ENCODE measurements around the gene GABRR3.

The GABRR3 gene

DNA sequence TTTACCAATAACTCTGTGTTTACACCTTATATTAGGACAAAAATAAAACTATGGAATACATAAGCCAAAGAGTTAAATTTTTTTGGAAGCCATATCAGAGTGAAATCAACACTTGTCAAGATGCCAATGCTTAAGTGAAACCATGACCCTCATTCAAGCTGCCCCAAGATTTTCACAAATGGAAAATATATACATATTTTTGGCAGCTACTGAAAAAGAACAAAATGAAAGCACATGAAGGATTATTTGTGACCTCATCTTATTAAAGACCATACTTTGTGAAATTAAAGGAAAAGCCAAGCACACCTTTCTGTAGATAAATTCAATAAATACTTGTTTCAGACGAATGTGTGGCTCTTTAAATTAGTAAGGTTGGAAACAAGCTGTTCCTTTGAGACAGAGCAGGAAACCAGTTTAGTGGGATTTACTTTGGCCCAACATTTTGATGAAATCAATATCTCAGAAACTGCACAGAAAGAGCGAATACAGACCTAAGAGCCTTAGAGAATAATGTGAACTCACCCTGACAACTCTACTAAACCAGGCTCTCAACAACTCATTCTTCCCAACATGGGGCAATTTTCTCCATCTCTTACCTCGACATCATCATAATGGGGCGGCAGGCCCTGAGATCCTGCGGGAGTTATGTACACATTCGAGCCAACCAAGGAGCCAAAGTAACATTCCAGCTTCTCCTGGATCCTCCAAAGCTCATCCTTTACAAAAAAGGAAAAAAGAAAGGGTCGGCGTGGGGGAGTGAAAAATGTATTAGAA is 73.9 kb downstream of the GABRR3 start:
- Histone ChIP-seq H3K36me3 (ENCODE audit: insufficient read depth, low read length) (peaks cover 71% of the 10 kb centered on the region), H3K4me2 (ENCODE audit: low read length) (no peak overlapping the region), H4K20me1 (ENCODE audit: insufficient read depth, low read length) (no peaks in the 10 kb centered on the region), H3K79me2 (ENCODE audit: insufficient read depth, low read length) (0 out of 2 replicates have a peak, but pooled peaks cover 17% of the 10 kb centered on the region), H3K27me3 (ENCODE audit: insufficient read depth, low read length) (no peaks in the 10 kb centered on the region), H2AFZ (ENCODE audit: low read length) (no peak overlapping the region), H3K4me1 (ENCODE audit: insufficient read depth, low read length, severe bottlenecking) (no peaks in the 10 kb centered on the region), H3K9me2 (ENCODE audit: low read depth, low read length) (no peaks in the 10 kb centered on the region), H3K27ac (ENCODE audit: low read depth, low read length, poor library complexity, severe bottlenecking) (no peak overlapping the region), H3K9me3 (ENCODE audit: low read length) (no peaks in the 10 kb centered on the region), H3F3A (ENCODE audit: insufficient read depth, low read length) (no peaks in the 10 kb centered on the region), H3K4me3 (ENCODE audit: low read depth, low read length, poor library complexity, severe bottlenecking) (no peak overlapping the region), H3K9ac (ENCODE audit: low read length) (no peak overlapping the region)
- TF ChIP-seq, protein P1, sequence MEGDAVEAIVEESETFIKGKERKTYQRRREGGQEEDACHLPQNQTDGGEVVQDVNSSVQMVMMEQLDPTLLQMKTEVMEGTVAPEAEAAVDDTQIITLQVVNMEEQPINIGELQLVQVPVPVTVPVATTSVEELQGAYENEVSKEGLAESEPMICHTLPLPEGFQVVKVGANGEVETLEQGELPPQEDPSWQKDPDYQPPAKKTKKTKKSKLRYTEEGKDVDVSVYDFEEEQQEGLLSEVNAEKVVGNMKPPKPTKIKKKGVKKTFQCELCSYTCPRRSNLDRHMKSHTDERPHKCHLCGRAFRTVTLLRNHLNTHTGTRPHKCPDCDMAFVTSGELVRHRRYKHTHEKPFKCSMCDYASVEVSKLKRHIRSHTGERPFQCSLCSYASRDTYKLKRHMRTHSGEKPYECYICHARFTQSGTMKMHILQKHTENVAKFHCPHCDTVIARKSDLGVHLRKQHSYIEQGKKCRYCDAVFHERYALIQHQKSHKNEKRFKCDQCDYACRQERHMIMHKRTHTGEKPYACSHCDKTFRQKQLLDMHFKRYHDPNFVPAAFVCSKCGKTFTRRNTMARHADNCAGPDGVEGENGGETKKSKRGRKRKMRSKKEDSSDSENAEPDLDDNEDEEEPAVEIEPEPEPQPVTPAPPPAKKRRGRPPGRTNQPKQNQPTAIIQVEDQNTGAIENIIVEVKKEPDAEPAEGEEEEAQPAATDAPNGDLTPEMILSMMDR (IDR thresholded peaks at IDR 0.05; ENCODE audit: low read length), result no peak
- no peak for TF ChIP-seq EZH2 (IDR thresholded peaks at IDR 0.05; ENCODE audit: borderline replicate concordance, low read length)

DNA sequence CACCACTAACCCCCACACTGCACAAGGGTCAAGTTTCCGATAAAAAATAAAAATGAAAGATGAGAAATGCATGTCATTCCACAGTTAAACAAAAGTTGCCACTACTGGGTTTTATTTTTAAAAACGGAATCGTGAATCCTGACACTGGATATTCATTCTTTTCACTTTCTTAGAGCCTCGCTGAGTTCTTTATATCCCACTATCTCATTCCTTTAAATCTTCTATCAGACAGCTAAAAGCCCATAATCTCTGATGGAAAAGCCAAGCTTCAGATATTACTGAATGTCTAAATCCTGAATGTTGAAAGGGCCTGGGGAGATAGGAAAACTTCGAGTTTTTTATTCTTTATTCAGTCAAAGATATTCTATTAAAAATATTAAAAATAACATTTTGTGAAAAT is 74.6 kb downstream of the GABRR3 start:
- no peak overlapping the region for H3K4me2 ChIP-seq (ENCODE audit: low read length)
- H4K20me1 ChIP-seq (ENCODE audit: insufficient read depth, low read length), result no peaks in the 10 kb centered on the region
- H3K4me1 ChIP-seq (ENCODE audit: insufficient read depth, low read length, severe bottlenecking), result no peaks in the 10 kb centered on the region
- no peaks in the 10 kb centered on the region for H3F3A ChIP-seq (ENCODE audit: insufficient read depth, low read length)
- 0 out of 2 replicates have a peak, but pooled peaks cover 17% of the 10 kb centered on the region for H3K79me2 ChIP-seq (ENCODE audit: insufficient read depth, low read length)
- no peak for TF ChIP-seq EZH2 (IDR thresholded peaks at IDR 0.05; ENCODE audit: borderline replicate concordance, low read length)
- TF ChIP-seq, protein P1 (IDR thresholded peaks at IDR 0.05; ENCODE audit: low read length), result no peak
- H3K27me3 ChIP-seq (ENCODE audit: insufficient read depth, low read length), result no peaks in the 10 kb centered on the region
- no peak overlapping the region for H3K27ac ChIP-seq (ENCODE audit: low read depth, low read length, poor library complexity, severe bottlenecking)
- no peaks in the 10 kb centered on the region for H3K9me2 ChIP-seq (ENCODE audit: low read depth, low read length)
- no peaks in the 10 kb centered on the region for H3K9me3 ChIP-seq (ENCODE audit: low read length)
- H2AFZ ChIP-seq (ENCODE audit: low read length), result no peak overlapping the region
- H3K4me3 ChIP-seq (ENCODE audit: low read depth, low read length, poor library complexity, severe bottlenecking), result no peak overlapping the region
- H3K9ac ChIP-seq (ENCODE audit: low read length), result no peak overlapping the region
- H3K36me3 ChIP-seq (ENCODE audit: insufficient read depth, low read length), result peaks cover 64% of the 10 kb centered on the region

DNA sequence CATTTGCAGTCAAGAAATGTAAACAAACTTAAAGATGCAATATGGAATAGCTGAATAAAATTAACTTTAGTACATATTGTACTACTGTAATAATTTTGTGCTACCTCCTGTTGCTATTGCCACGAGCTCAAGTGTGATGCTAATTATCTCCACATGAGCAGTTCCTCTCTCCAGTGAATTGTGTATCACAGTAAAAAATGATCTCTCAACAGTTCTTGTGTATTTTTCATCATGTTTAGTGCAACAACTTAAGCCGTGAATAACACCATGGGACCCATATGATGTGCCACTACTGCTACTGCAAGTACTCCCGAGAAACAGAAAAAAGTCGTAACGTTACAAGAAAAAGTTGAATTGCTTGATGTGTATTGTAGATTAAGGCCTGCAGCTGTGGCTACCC is 75.2 kb downstream of the GABRR3 start:
- no peaks in the 10 kb centered on the region for H4K20me1 ChIP-seq (ENCODE audit: insufficient read depth, low read length)
- TF ChIP-seq, protein P1 (IDR thresholded peaks at IDR 0.05; ENCODE audit: low read length), result no peak
- TF ChIP-seq EZH2 (IDR thresholded peaks at IDR 0.05; ENCODE audit: borderline replicate concordance, low read length), result no peak
- no peak overlapping the region for H3K27ac ChIP-seq (ENCODE audit: low read depth, low read length, poor library complexity, severe bottlenecking)
- no peak overlapping the region for H2AFZ ChIP-seq (ENCODE audit: low read length)
- peaks cover 64% of the 10 kb centered on the region for H3K36me3 ChIP-seq (ENCODE audit: insufficient read depth, low read length)
- H3K27me3 ChIP-seq (ENCODE audit: insufficient read depth, low read length), result no peaks in the 10 kb centered on the region
- H3K9me3 ChIP-seq (ENCODE audit: low read length), result no peaks in the 10 kb centered on the region
- H3F3A ChIP-seq (ENCODE audit: insufficient read depth, low read length), result no peaks in the 10 kb centered on the region
- H3K4me2 ChIP-seq (ENCODE audit: low read length), result no peak overlapping the region
- H3K9ac ChIP-seq (ENCODE audit: low read length), result no peak overlapping the region
- no peak overlapping the region for H3K4me3 ChIP-seq (ENCODE audit: low read depth, low read length, poor library complexity, severe bottlenecking)
- H3K79me2 ChIP-seq (ENCODE audit: insufficient read depth, low read length), result 0 out of 2 replicates have a peak, but pooled peaks cover 17% of the 10 kb centered on the region
- H3K4me1 ChIP-seq (ENCODE audit: insufficient read depth, low read length, severe bottlenecking), result no peaks in the 10 kb centered on the region
- no peaks in the 10 kb centered on the region for H3K9me2 ChIP-seq (ENCODE audit: low read depth, low read length)
